ELR (cell line): Measurements from ENCODE around the gene MAK.
"Not testable (repeated sequence)": the region's sequence is repeated elsewhere in the genome, so short reads cannot be mapped to it uniquely, and the experiment has no call there.

Source experiments
- DNase-seq: peaks from one replicate; pipeline ENCODE4 v3.0.0-alpha.2; 2015; ENCODE audit warnings: low read depth

Gene MAK

GRCh38 chr6:10837995-10838793 is at the start of gene MAK:
Gene MAK (minus strand): TSS chr6:10838539. CDS start chr6:10830648, 7,891 bp downstream.
- peak; percentile 87 for DNase-seq

- DNase-seq: no peak
Measured at GRCh38 chr6:10886691-10887502, 48.6 kb upstream of the MAK start, which contains the start of gene SYCP2L. Gene SYCP2L (plus strand): TSS chr6:10887052. CDS start chr6:10887127, 75 bp downstream.

GRCh38 chr6:10886365-10886690 is 48.0 kb upstream of the MAK start:
- DNase-seq: not testable (repeated sequence)

GRCh38 chr6:10884245-10884972 is 46.1 kb upstream of the MAK start:
- no peak for DNase-seq

- DNase-seq: no peak
Measured at GRCh38 chr6:10883312-10884244, 45.2 kb upstream of the MAK start.

DNA sequence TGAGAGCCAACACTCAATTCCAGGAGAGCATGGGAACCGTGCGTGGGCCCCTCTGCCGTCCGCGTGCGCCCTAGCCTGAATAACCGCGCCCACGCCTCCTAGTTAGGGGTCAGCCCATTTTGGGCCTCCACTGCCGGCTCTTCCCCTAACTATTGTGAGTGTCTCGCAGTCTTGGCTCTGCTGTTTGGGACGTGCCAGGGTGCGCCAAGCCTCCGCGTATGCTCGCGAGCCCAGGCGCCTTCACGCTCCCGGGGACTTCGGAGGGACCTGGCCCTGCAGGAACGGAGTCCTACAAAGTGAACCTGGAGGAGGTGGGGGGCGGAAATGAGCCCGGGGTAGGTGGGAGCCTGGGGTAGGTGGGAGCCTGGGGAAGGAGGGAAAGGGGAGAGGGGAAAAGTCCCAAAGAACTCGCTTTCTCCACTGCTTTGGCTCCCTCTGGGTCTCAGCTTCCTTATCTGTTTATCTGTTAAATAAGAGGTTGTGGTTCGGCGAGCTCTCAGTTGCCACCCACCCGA is 44.4 kb upstream of the MAK start:
- no peak for DNase-seq

- DNase-seq: not testable (repeated sequence)
Measured at GRCh38 chr6:10882253-10882630, 43.9 kb upstream of the MAK start.

DNA sequence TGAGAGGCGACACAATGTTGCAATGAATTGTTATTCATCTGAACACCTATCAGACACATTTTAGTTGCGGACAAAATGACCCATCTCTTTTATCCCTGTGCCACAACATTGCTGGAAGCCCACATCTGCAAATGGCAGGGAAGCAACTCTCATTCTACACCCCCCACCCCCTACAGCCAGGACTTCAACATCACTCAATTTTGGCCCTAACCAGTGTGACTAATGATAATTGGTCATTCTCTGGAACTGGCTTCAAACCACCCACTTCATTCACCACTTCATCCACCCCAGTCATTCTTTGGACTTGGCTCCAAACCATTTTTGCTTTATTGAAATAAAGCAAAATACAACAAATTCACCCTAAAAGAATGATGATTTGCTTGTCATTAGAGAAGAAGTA is 42.0 kb upstream of the MAK start:
- DNase-seq: no peak

DNA sequence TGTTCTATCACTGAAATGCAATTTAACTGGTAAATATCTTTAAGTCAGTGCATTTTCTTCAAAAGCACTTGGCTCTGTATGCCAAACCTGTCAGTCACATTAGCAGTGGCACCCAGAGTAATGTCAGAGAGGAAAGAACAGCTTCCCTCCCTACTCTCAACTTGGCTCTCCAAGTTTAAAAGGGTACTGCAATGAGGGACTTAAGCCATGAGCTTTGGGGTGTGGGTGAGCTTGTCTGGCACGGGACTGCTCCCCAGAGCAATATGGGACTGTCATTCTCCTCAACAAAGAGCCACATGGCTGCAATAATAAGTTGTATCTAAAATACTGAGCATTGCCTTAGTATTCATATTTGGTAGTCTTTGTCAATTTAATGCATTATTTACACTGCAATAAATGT is 39.5 kb upstream of the MAK start:
- DNase-seq: no peak

GRCh38 chr6:10877012-10877411 is 38.7 kb upstream of the MAK start:
- no peak for DNase-seq

GRCh38 chr6:10875026-10875425 is 36.7 kb upstream of the MAK start:
- no peak for DNase-seq

DNA sequence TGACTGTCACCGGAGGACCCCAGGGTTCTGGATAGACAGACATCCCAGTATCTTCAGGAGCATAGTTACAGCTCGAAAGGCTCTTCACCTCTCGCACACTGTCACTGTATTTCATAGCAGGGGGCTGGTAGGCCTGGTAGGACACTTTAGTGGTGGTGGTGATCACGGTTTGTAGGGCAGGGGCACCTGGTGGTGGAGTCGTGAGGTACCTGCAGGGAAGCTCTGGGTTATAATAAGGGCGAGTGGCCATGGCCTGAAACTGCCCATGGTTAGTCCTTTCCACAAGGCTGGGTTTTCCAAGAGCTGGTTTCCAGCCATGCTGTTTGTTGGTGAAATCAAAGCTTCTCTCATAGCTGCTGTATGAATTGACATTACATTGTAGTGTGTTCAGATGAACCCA is 35.9 kb upstream of the MAK start:
- no peak for DNase-seq

DNA sequence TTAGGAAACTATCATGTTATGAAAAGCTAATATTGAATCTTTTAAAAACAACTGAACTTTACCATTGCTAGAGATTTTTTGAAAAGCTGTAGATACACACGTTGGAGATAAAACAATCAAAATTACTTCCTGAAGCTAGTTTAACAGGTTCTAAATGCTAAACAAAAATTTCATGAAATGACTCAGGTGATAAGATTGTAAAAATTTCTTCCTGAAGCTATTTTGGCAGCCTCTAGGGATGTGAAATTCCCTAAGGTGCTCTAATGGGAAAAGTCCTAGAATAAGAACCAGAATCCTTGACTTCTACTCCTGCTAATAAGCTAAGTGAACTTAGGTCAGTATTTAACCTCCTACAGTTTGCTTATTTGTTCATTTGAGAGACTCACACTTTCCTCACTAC is 35.0 kb upstream of the MAK start:
- DNase-seq: no peak

- DNase-seq: no peak
Measured at GRCh38 chr6:10867952-10868351, 29.6 kb upstream of the MAK start.

GRCh38 chr6:10866709-10867108 is 28.4 kb upstream of the MAK start:
- not testable (repeated sequence) for DNase-seq

- DNase-seq: not testable (repeated sequence)
Measured at GRCh38 chr6:10863031-10863430, 24.7 kb upstream of the MAK start.

- no peak for DNase-seq
Measured at GRCh38 chr6:10862361-10862760, 24.0 kb upstream of the MAK start.

DNA sequence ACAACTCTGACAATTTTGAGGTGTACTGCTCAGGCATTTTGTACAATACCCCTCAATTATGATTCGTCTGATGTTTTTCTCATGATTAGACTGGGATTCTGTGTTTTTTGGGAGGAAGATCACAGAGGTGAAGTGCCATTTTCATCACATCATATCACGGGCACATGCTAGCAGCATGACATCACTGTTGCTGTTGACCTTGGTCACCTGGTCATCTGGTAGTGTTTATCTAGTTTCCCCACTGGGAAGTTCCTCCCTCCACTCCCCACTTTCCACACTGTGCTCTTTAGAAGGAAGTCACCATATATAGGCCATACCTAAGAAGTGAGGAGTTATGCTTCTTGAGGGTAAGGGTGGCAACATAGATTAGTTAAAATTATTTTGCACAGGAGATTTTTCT is 22.7 kb upstream of the MAK start:
- DNase-seq: no peak

- no peak for DNase-seq
Measured at GRCh38 chr6:10857259-10857658, 18.9 kb upstream of the MAK start.

DNA sequence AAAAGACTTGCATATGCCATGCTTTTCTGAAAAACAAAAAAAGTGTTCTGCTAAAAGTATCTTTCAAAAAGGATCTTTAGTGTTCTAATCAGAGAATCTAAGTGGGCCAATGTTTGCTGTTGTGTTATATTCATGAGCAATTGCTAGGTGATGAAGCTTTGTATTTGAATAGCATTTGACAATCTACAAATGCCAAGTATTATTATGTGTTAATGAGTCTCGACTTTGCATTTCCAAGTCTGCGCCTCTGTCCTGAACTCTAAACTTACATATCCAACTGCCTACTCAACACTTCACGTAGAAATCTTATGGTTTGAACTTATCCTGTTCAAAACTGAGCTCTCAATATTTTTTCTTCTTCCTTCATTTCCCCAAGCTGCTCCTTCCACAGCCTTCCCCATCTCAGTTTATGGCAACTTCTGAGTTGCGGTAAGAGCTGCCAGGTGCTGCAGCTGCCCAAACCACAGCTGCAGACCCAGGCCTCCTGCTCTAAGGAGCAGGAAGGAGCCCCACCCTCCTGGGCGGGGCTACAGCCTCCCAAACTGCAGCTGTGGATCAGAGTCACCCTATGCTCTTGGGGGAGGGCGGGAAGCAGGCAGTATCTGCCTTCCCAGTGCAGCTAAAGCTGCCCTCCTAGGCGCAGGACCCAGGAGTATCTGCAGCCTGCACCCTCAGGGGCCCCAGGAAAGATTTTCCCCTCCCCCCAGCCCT is 16.7 kb upstream of the MAK start:
- no peak for DNase-seq

- not testable (repeated sequence) for DNase-seq
Measured at GRCh38 chr6:10853849-10854300, 15.5 kb upstream of the MAK start.
